SIG-M5 treated with dmso at 0.1 percent for 504 hours (cell line): ENCODE results near the gene HSF2BP.
"Not testable (repeated sequence)": the region's sequence is repeated elsewhere in the genome, so short reads cannot be mapped to it uniquely, and the experiment has no call there.

ENCODE experiments used
- DNase-seq: peaks from one replicate; lab custom pipeline; 2025; ENCODE audit not compliant: unreplicated experiment; lab: John Stamatoyannopoulos, UW

HSF2BP gene

GRCh38 chr21:43687566-43688399 is 28.5 kb upstream of the HSF2BP start:
- no peak for DNase-seq

- no peak for DNase-seq
These were observed 27.7 kb upstream of the HSF2BP start for GRCh38 chr21:43686811-43687565.

- DNase-seq, result no peak
These were observed 25.1 kb upstream of the HSF2BP start for GRCh38 chr21:43684424-43684823.

- DNase-seq, result no peak
These were observed 22.4 kb upstream of the HSF2BP start for GRCh38 chr21:43681650-43682049.

DNA sequence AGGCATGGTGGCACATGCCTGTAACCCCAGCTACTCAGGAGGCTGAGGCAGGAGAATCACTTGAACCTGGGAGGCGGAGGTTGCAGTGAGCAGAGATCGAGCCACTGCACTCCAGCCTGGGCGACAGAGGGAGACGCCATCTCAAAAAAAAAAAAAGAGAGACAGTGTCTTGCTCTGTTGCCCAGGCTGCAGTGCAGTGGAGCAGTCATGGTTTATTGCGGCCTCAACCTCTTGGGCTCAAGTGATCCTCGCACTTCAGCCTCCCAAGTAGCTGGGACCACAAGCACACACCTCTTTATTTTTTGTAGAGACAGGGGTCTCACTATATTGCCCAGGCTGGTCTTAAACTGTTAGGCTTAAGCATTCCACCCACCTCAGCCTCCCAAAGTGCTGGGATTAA is 21.1 kb upstream of the HSF2BP start:
- not testable (repeated sequence) for DNase-seq

- no peak for DNase-seq
These were observed 20.7 kb upstream of the HSF2BP start for GRCh38 chr21:43679951-43680350.

DNA sequence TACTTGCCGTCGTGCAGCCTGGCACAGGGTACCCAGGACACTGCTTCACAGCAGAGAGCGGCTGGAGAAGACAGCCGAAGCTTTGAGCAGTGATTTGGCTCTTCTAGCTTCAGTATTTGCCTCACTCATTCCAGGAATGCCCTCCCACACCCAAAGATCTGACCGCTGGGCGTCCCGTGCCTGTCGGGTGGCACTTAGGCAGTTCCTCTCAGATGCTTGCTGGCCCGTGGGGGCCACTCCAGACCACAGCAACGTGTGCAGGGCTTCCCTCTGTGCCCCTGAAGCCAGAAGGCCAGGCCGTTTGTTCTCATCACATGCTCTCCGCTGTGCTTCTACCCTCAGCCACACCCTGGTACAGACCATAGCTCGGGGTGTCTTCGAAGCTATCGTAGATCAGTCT is 17.1 kb upstream of the HSF2BP start:
- DNase-seq, result no peak

DNA sequence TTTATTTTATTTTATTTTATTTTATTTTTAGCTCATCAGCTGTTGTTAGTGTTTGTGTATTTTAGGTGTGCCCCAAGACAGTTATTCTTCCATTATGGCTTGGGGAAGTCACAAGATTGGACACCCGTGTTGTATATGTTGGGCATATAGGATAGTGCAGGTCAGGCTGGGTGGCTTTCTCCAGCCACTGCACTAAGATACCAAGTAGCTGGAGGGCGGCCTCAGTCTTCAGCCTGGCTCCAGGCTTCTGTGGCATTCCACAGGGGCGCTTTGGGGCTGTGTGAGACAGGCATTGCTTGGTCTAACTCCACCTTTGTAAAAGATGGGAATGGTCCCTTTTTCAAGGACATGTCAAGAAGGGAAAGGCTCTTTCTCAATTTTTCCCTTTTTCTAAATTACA is 16.6 kb upstream of the HSF2BP start:
- DNase-seq, result no peak

- DNase-seq, result no peak
These were observed 10.7 kb upstream of the HSF2BP start for GRCh38 chr21:43669828-43670605.

GRCh38 chr21:43667191-43667904 is 8.1 kb upstream of the HSF2BP start:
- peak; percentile 64 for DNase-seq

DNA sequence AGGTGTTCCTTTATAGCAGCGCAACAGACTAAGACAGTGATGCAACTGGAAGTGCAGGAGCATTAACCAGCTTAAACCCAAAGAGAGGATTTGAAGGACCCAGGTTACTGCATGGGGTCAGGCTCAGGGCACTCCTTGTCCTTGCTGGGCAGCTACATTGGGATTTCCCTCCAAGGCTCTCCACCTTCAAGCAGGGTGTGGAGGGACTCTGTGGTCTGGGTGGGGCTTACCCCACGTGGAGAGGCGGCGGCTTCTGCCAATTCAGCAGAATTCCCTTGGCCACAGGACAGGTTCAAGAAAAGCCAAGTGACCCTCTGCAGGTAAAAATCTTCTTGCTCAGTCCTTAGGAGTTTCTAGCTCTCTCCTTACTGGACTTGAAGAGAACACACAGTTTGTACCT is 6.6 kb upstream of the HSF2BP start:
- no peak for DNase-seq

- no peak for DNase-seq
These were observed 5.1 kb upstream of the HSF2BP start for GRCh38 chr21:43664358-43664757.

DNA sequence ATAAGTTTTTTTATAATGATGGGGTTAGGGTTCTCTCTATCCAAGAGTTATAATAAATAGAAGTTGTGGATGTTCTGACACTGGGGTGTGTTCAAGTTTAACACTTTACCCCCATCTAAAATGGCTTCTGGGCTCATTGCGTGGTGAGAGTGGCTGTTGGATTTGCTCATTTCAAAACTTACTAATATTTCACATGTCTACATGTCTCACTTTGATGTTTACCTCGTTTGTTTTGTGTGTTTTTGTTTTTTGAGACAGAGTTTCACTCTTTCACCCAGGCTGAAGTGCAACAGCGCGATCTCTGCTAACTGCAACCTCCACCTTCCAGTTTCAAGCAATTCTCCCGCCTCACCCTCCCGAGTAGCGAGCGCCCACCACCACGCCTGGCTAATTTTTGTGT is 3.7 kb upstream of the HSF2BP start:
- no peak for DNase-seq

GRCh38 chr21:43662286-43662685 is 3.0 kb upstream of the HSF2BP start:
- DNase-seq, result no peak

- DNase-seq, result no peak
These were observed 536 bp downstream of the HSF2BP start for GRCh38 chr21:43658769-43659135.

DNA sequence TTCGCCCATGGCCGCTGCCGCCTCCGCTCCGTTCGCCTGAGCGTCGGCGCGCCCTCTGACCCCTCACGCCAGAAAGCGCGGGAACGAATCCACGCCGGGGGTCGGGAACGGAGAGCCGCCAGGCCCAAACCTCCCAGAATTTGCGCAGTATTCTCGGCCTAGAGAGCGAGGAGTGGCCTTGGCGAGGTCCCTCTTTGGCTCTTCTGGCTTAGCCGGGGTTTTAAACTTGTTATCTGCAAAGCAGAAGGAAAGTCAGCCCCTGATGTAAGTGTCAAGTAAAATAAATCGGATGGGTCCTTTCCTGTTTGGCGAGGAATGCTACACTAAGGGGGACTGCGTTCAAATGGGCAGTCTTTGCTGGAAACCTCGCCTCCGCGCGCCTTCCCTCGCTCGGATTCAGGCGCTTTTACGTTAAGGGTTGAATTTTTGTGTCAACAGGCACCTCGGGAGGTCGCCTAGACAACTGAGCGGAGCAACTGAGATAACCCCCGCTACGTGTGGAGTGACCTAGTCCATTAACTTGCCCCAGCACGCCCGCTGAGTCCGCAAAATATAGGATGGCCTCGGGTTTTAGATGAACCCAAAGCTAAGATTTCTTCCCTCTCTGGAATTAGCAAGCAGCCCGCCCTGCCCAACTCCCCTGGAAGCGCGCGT is 1.1 kb downstream of the HSF2BP start:
- no peak for DNase-seq

DNA sequence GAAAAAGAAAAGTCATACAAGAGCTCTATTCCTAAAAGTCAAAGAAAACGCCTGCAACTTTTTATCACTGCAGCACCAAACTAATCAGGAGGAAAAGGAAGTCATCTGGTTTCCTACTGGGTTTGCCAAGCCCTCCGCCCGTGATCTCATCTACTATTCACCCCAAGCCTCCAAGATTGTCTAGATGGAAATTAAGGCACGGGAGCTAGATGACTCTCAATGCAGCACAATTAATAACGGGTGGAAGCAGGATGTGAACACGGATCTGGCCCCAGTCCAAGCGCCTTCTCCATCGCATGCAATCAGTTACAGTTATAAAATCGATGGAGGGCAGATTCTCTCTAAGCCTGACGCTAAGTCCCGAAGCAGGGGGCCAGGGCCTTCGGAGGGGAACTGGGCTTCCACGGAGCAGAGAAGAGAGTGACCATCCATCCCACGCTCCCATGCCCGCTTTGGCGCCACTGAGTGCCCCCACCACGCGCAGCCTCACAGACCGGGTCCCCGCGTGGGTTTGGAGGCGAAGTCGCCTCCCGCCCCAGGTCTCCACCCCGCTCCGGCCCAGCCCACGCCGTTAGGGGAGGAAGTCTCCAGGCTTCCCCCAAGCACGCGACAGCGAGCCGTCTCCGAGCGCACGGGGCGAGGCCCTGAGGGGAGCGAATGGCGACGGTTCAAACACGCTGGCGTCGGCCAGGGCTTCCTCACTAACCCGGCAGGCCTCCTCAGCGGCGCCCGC is 1.8 kb downstream of the HSF2BP start:
- no peak for DNase-seq

GRCh38 chr21:43654806-43655489 is 4.3 kb downstream of the HSF2BP start:
- no peak for DNase-seq

DNA sequence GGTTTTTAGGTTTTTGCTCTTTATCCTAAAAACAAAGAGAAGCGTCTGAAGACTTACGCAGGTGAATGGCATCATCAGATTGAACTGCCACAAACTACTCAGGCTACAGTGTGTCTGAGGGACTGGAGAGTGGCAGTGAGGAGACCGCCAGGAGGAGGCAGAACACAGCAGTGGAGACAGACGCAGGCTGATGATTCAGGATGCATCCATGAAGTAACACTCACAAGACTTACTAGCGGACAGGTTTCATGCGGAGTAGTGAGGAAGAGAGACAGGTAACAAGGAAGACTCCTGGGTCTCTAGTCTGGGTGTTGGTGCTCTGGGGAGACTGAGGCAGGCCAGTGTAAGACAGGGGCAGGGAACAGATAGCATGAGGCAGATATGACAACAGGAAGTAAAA is 5.7 kb downstream of the HSF2BP start:
- no peak for DNase-seq
